Measurements from ENCODE around the gene CLPSL1. TPM values are rescaled to one million over a fixed set of nuclear protein-coding genes. Genes with fewer than 3 reads are reported as not detected.
A peak's percentile ranks its signal among the peaks of the same experiment; 100 is the strongest.

CLPSL1 gene
- total RNA-seq, 1 donor from 2014 or later, result not detected

DNA sequence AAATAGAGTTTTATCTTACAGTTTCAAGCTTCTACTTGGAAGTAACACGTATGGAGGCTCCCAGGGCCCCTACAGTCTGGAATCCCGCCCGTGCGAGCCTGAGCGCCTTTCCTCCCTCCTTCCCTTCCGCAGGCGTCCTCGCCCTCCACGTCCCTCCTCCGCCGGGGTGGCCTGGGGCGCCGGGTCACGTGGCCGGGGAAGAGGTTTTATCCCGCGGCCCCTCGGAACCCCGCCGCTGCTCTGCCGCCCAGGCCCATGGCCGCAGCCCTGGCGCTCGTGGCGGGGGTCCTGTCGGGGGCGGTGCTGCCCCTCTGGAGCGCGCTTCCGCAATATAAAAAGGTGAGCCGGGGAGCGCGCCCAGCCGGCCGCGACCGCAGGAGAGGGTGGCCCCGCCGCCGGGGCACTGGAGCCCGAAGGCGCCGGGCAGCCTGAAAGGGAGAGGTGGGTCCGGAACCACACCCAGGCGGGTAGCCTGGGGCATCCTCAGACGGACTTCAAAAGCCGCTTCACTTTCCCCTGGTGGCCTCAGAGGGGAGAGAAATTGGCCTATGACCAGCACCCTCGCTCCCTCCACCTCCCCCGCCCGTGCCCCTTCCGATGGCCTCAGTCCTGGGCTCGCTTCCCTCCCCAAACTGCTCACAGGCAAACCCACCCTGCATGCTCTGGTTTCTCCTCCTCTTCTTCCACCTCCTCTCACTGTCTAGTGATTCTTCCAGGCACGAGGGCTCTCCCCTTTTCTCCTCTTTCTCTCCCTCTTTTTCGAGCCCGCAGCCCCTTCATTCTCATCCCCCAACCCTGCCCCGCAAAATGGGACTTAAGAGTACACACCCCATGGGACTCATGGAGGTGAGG, 4.2 kb upstream of the CLPSL1 start, which contains the start of gene CLPSL2:
TSS of gene CLPSL2 (plus strand) at position 235 of the 852 bp plus-strand sequence. CDS start at position 256, 21 bp downstream.
- TF ChIP-seq, protein P1, sequence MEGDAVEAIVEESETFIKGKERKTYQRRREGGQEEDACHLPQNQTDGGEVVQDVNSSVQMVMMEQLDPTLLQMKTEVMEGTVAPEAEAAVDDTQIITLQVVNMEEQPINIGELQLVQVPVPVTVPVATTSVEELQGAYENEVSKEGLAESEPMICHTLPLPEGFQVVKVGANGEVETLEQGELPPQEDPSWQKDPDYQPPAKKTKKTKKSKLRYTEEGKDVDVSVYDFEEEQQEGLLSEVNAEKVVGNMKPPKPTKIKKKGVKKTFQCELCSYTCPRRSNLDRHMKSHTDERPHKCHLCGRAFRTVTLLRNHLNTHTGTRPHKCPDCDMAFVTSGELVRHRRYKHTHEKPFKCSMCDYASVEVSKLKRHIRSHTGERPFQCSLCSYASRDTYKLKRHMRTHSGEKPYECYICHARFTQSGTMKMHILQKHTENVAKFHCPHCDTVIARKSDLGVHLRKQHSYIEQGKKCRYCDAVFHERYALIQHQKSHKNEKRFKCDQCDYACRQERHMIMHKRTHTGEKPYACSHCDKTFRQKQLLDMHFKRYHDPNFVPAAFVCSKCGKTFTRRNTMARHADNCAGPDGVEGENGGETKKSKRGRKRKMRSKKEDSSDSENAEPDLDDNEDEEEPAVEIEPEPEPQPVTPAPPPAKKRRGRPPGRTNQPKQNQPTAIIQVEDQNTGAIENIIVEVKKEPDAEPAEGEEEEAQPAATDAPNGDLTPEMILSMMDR (conservative IDR thresholded peaks at IDR 0.05), result peak; percentile 48
- Mint-ChIP-seq H3K4me1 (ENCODE audit: unreplicated experiment) (peaks cover 3% of the 10 kb centered on the region), H3K9me3 (no peaks in the 10 kb centered on the region), H3K27me3 (peaks cover 29% of the 10 kb centered on the region), H3K27ac (no peak within 1 kb of the TSS), H3K4me3 (peak within 1 kb of the TSS; percentile 84), H3K36me3 (no peaks in the 10 kb centered on the region)
- DNase-seq (ENCODE audit: extremely low spot score, unreplicated experiment), result no peak

DNA sequence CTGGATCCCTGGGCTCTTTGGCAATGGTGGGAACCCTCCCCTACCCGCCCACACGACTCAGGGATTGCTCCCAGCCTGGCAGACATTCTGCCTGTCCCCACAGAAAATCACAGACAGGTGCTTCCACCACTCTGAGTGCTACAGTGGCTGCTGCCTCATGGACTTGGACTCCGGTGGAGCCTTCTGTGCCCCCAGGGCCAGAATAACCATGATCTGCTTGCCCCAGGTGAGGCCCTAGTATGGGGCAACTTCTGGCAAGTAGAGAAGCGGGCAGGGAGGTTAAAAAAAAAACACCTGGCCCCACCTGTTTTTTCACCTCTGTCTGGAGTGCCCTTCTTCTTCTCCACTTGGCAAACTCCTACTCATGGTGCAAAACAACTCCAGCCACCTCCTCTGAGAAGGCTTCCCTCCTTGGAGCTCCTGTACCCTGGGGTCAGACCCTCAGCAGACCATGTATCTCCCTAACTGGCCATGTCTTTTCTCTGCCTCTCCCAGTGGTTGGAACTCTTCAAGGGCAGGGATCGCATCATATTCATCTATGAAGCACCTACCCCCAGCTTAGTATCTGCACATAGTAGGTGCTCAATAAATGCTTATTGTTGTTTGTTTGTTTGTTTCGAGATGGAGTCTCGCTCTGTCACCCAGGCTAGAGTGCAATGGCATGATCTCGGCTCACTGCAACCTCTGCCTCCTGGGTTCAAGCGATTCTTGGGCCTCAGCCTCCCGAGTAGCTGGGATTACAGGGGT, 3.3 kb upstream of the CLPSL1 start:
- Mint-ChIP-seq H3K27me3 (peaks cover 29% of the 10 kb centered on the region), H3K27ac (no peak overlapping the region), H3K4me3 (peak overlapping the region; percentile 84), H3K9me3 (no peaks in the 10 kb centered on the region), H3K4me1 (ENCODE audit: unreplicated experiment) (peaks cover 3% of the 10 kb centered on the region), H3K36me3 (no peaks in the 10 kb centered on the region)
- TF ChIP-seq, protein P1 (conservative IDR thresholded peaks at IDR 0.05), result no peak
- no peak for DNase-seq (ENCODE audit: extremely low spot score, unreplicated experiment)

DNA sequence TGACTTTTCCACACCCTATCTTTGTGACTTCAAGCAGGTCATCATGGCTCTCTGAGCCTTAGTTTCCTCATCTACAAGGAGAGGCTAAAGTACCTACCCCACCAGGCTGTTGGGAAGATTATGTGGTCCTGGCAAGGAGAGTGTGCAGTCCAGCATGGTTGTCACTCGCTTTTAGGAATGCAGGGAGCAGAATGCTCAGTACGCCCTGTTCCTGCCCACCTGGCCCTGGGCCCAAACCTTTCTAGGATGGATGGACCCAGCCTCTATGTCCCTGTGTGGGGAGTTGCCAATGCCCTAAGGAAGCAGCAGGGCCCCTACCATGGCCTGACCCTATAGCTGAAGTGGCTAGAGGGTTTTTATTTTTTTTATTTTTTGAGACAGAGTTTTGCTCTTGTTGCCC, 2.4 kb upstream of the CLPSL1 start:
- Mint-ChIP-seq H3K27me3 (peaks cover 29% of the 10 kb centered on the region), H3K4me3 (peak overlapping the region; percentile 35), H3K4me1 (ENCODE audit: unreplicated experiment) (peaks cover 3% of the 10 kb centered on the region), H3K27ac (no peak overlapping the region), H3K36me3 (no peaks in the 10 kb centered on the region), H3K9me3 (no peaks in the 10 kb centered on the region)
- DNase-seq (ENCODE audit: extremely low spot score, unreplicated experiment), result no peak
- TF ChIP-seq, protein P1 (conservative IDR thresholded peaks at IDR 0.05), result no peak

DNA sequence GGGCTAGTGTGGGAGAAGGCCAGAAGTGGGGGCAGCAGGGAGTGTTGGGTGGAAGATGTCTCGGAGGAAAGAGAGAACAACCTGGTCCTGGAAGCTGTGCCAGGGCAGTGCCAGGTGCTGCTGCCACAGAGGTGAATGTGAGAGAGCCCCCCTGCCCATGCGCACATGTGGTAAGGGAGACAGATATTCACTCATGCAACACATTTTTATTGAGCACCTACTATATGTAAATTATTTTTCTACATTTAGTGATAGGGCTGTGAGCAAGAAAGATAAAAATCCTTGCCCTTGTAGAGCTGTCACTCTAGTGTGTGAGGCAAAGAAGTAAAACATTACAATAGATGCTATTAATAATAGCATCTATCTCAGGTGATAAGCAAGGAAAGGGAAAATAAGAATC, 471 bp downstream of the CLPSL1 start:
- Mint-ChIP-seq H3K27me3 (peaks cover 24% of the 10 kb centered on the region), H3K27ac (no peak overlapping the region), H3K4me1 (ENCODE audit: unreplicated experiment) (peaks cover 3% of the 10 kb centered on the region), H3K36me3 (no peaks in the 10 kb centered on the region), H3K4me3 (no peak overlapping the region), H3K9me3 (no peaks in the 10 kb centered on the region)
- no peak for DNase-seq (ENCODE audit: extremely low spot score, unreplicated experiment)
- TF ChIP-seq, protein P1 (conservative IDR thresholded peaks at IDR 0.05), result no peak

DNA sequence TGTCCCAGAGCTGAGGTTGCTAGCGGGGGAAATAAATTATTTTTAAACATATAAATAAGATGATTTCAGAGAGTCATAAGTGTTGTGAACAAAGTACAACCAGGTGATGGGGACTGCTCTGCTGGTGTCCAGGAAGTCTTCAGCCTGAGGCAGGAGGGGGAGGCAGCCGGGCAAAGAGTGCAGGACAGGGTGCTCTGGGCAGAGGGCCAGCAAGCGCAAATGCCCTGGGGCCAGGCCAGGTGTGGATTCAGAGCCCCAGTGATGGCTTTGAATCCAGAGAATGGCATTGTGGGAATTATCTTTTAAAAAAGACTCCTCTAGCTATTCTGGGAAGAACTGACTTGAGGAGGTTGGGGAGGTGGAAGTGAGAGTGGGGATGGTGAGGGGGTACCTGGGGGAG, 1.6 kb downstream of the CLPSL1 start:
- H3K9me3 Mint-ChIP-seq, result no peaks in the 10 kb centered on the region
- DNase-seq (ENCODE audit: extremely low spot score, unreplicated experiment), result no peak
- peaks cover 25% of the 10 kb centered on the region for H3K27me3 Mint-ChIP-seq
- H3K36me3 Mint-ChIP-seq, result no peaks in the 10 kb centered on the region
- no peak overlapping the region for H3K27ac Mint-ChIP-seq
- TF ChIP-seq, protein P1 (conservative IDR thresholded peaks at IDR 0.05), result no peak
- H3K4me3 Mint-ChIP-seq, result no peak overlapping the region
- H3K4me1 Mint-ChIP-seq (ENCODE audit: unreplicated experiment), result peaks cover 3% of the 10 kb centered on the region

Data from type B pancreatic cell (in vitro differentiated cells).